BLaER1 (cell line): Measurements from ENCODE around the gene FLCN.
"Not testable (repeated sequence)": the region's sequence is repeated elsewhere in the genome, so short reads cannot be mapped to it uniquely, and the experiment has no call there.

Source experiments
- H3K27ac ChIP-seq: shearing (Covaris generic); formaldehyde crosslinking; 2 replicates; pipeline ENCODE4 v1.8.1; 2022
- H3K27me3 ChIP-seq: shearing (Covaris generic); formaldehyde crosslinking; 2 replicates; pipeline ENCODE4 v1.8.1; 2022
- H3K36me3 ChIP-seq: shearing (Covaris generic); formaldehyde crosslinking; 2 replicates; pipeline ENCODE4 v1.8.1; 2022
- H3K4me1 ChIP-seq: shearing (Covaris generic); formaldehyde crosslinking; 2 replicates; pipeline ENCODE4 v1.8.1; 2022
- H3K4me2 ChIP-seq: shearing (Covaris generic); formaldehyde crosslinking; 2 replicates; pipeline ENCODE4 v1.8.1; 2022
- H3K4me3 ChIP-seq: shearing (Covaris generic); formaldehyde crosslinking; 2 replicates; pipeline ENCODE4 v1.8.1; 2022
- H3K9ac ChIP-seq: shearing (Covaris generic); formaldehyde crosslinking; 2 replicates; pipeline ENCODE4 v1.8.1; 2022
- H3K9me3 ChIP-seq: shearing (Covaris generic); formaldehyde crosslinking; 2 replicates; pipeline ENCODE4 v1.8.1; 2022
- H4K20me1 ChIP-seq: shearing (Covaris generic); formaldehyde crosslinking; 2 replicates; pipeline ENCODE4 v1.8.1; 2022
- Cebpa-rat ChIP-seq: shearing (Covaris generic); IDR thresholded peaks from 2 replicates; pipeline ENCODE4 v1.8.1; 2022

Gene FLCN

DNA sequence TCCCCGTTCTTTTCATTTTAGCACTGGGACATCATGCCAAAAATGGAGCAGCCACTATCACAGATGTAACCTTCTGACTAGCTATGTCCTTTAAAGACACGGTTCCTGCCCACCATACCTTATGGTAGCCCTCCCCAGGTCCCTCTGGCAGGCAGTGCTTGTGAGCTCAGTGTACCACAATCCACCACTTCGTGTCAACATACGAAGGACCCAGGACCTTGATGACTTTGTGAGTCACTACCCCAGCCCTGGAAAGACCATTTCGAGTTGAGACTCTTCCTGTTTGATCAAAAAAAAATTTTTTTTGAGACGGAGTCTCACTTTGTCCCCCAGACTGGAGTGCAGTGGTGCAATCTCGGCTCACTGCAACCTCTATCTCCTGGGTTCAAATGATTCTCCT, 21.0 kb upstream of the FLCN start:
- no peaks in the 10 kb centered on the region for H3K4me1 ChIP-seq
- no peaks in the 10 kb centered on the region for H3K27me3 ChIP-seq
- H3K9me3 ChIP-seq, result no peaks in the 10 kb centered on the region
- H3K27ac ChIP-seq, result no peak overlapping the region
- H3K36me3 ChIP-seq, result peaks cover 100% of the 10 kb centered on the region
- peaks cover 11% of the 10 kb centered on the region for H4K20me1 ChIP-seq
- no peak overlapping the region for H3K9ac ChIP-seq
- H3K4me3 ChIP-seq, result no peak overlapping the region
- no peak for TF ChIP-seq Cebpa-rat
- H3K4me2 ChIP-seq, result no peak overlapping the region

DNA sequence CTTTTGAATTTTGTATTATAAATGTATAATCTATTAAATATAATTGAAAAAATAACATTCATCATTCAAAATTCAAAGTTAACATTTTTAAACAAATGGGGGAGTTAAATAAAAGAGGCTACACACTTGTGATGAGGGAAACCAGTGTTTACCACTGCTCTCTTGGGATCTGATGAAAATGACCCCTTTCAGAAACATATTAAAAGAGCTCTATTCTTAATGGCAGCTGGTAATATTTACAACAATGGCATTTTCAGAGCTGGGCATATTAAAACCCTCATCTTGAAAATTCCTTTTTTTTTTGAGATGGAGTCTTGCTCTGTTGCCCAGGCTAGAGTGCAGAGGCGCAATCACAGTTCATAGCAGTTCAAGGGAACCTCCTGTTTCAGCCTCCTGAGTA, 19.3 kb upstream of the FLCN start:
- no peak overlapping the region for H3K9ac ChIP-seq
- H3K27ac ChIP-seq, result no peak overlapping the region
- H3K4me2 ChIP-seq, result no peak overlapping the region
- no peak for TF ChIP-seq Cebpa-rat
- peaks cover 100% of the 10 kb centered on the region for H3K36me3 ChIP-seq
- peaks cover 21% of the 10 kb centered on the region for H4K20me1 ChIP-seq
- no peaks in the 10 kb centered on the region for H3K9me3 ChIP-seq
- no peaks in the 10 kb centered on the region for H3K4me1 ChIP-seq
- no peaks in the 10 kb centered on the region for H3K27me3 ChIP-seq
- H3K4me3 ChIP-seq, result no peak overlapping the region

DNA sequence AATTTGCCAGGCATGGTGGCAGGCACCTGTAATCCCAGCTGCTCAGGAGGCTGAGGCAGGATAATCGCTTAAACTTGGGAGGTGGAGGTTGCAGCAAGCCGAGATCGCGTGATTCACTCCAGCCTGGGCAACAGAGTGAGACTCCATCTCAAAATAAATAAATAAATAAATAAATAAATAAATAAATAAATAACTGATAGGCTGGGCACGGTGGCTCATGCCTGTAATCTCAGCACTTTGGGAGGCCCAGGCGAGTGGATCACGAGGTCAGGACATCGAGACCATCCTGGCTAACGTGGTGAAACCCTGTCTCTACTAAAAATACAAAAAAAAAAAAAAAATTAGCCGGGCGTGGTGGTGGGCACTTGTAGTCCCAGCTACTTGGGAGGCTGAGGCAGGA, 18.7 kb upstream of the FLCN start:
- not testable (repeated sequence) for H3K27ac ChIP-seq, H3K9me3 ChIP-seq, H3K4me2 ChIP-seq, H3K4me3 ChIP-seq, H3K27me3 ChIP-seq, H3K4me1 ChIP-seq, H3K9ac ChIP-seq
- peaks cover 21% of the 10 kb centered on the region for H4K20me1 ChIP-seq
- H3K36me3 ChIP-seq, result peaks cover 100% of the 10 kb centered on the region

DNA sequence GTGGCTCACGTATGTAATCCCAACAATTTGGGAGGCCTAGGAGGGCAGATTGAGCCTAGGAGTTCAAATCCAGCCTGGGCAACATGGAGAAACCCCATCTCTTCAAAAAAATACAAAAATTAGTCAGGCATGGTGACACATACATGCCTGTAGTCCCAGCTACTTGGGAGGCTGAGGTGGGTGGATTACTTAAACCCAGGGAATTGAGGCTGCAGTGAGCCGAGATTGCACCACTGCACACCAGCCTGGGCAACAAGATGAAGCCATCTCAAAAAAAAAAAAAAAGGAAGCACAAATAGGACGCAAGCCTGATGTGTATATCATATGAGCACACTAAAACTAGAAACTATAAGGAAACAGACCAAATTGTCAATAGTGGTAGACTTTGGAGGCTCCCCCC, 17.1 kb upstream of the FLCN start:
- Histone ChIP-seq H3K4me2 (no peak overlapping the region), H3K4me3 (no peak overlapping the region), H3K9ac (no peak overlapping the region), H3K4me1 (no peaks in the 10 kb centered on the region), H3K27me3 (no peaks in the 10 kb centered on the region), H3K36me3 (peaks cover 100% of the 10 kb centered on the region), H3K9me3 (no peaks in the 10 kb centered on the region), H4K20me1 (peaks cover 15% of the 10 kb centered on the region), H3K27ac (no peak overlapping the region)
- TF ChIP-seq Cebpa-rat, result no peak

DNA sequence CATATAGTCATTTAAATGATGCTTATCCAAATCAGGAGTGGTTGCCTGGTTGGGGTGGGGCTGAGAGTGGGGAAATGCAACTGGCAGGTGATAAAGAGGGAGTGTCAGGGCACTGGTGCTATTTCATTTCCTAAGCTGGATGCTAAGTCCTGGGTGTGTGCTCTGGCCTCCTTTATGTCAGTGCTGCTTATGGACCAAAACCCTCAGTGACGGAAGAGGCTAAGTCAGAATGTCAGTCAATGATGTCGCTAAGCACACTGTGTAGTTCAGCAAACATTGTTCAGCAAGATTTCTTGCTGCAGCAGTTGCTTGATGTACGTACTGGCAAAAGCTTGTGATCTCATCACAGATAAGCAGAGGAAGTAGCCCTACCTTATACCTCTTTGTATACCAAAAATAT, 16.4 kb upstream of the FLCN start:
- Histone ChIP-seq H3K4me2 (no peak overlapping the region), H3K9me3 (no peaks in the 10 kb centered on the region), H3K36me3 (peaks cover 100% of the 10 kb centered on the region), H3K27ac (no peak overlapping the region), H3K9ac (no peak overlapping the region), H4K20me1 (peaks cover 15% of the 10 kb centered on the region), H3K4me1 (no peaks in the 10 kb centered on the region), H3K4me3 (no peak overlapping the region), H3K27me3 (no peaks in the 10 kb centered on the region)
- TF ChIP-seq Cebpa-rat, result no peak

DNA sequence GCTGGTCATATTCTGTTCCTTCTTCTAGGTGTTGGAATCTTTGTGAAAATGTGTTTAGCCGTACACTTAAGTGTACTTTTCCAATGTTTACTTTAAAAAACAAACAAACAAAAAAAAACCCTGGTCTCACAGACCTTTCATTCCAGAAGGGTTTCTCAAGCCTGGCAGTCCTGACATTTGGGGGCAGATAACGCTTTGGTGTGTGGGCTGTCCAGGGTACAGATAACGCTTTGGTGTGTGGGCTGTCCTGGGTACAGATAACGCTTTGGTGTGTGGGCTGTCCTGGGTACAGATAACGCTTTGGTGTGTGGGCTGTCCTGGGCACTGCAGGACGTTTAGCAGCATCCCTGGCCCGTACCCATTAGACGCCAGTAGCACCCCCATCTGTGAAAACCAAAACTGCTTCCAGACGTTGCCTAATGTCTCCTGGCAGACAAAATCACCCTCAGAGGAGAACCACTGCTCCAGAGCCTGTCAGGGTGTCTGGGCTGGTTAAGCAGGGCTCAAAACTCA, 15.2 kb upstream of the FLCN start:
- no peak overlapping the region for H3K4me2 ChIP-seq
- peaks cover 26% of the 10 kb centered on the region for H4K20me1 ChIP-seq
- H3K9ac ChIP-seq, result no peak overlapping the region
- no peak for TF ChIP-seq Cebpa-rat
- H3K36me3 ChIP-seq, result peaks cover 100% of the 10 kb centered on the region
- no peaks in the 10 kb centered on the region for H3K4me1 ChIP-seq
- H3K27me3 ChIP-seq, result no peaks in the 10 kb centered on the region
- no peak overlapping the region for H3K4me3 ChIP-seq
- no peaks in the 10 kb centered on the region for H3K9me3 ChIP-seq
- no peak overlapping the region for H3K27ac ChIP-seq

DNA sequence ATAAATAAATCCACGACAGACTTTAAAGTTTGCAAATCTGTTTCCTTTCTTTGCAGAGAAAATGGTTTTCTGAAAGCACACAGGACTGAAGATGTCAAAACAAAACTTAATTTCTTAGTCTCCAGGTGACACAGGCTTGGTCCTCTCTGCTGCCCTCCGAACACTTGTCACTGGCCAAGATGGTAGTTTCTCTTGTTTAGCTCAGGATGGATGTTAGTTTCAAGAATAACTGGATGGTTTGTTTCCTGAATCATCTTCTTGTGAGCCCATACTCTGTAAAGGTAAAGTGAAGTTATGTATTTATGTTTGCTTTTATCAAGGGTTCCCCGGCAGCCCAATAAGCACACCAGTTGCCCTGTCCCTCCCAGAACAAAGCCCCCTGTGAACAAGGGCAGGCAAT, 9.9 kb upstream of the FLCN start:
- Histone ChIP-seq H3K36me3 (peaks cover 77% of the 10 kb centered on the region), H3K9ac (no peak overlapping the region), H3K27ac (no peak overlapping the region), H3K4me1 (no peaks in the 10 kb centered on the region), H3K27me3 (no peaks in the 10 kb centered on the region), H3K9me3 (no peaks in the 10 kb centered on the region), H4K20me1 (peaks cover 13% of the 10 kb centered on the region; the same call in 1 of the 2 replicates), H3K4me3 (no peak overlapping the region), H3K4me2 (no peak overlapping the region)
- TF ChIP-seq Cebpa-rat, result no peak

DNA sequence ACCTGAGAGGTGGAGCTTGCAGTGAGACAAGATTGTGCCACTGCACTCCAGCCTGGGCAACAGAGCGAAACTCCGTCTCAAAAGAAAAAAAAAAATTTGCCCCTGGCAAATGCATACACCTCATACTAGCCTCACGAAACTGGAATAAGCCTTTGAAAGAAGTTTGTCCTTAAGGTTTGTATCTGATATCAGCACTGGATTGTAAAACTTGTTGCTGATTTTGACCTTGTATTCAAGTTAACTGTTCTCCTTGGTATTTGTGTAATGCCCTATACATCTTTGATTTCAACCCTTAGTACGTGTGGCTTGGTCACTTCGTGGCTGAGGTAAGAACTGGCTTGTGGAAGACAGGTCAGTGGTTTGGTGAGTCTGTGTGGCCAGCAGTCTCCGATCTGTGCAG, 6.2 kb upstream of the FLCN start:
- no peak for TF ChIP-seq Cebpa-rat

DNA sequence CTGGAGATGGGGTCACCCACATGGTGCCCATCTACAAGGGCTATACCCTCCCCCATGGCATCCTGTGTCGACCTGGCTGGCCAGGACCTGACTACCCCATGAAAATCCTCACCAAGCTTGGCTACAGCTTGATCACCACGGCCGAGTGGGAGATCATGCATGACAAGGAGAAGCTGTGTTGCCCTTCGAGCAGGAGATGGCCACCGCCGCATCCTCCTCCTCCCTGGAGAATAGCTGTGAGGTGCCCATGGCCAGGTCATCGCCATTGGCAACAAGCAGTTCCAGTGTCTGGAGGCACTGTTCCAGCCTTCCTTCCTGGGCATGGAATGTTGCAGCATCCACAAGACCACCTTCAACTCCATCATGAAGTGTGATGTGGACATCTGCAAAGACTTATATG, 5.3 kb upstream of the FLCN start:
- Histone ChIP-seq H3K27me3 (no peaks in the 10 kb centered on the region), H3K4me1 (peaks cover 21% of the 10 kb centered on the region), H3K4me2 (no peak overlapping the region), H4K20me1 (no peaks in the 10 kb centered on the region), H3K9me3 (no peaks in the 10 kb centered on the region), H3K4me3 (no peak overlapping the region), H3K36me3 (peaks cover 31% of the 10 kb centered on the region), H3K9ac (no peak overlapping the region), H3K27ac (no peak overlapping the region)
- TF ChIP-seq Cebpa-rat, result no peak

More for the DNA sequence above, 6.2 kb upstream of the FLCN start:
- H3K9ac ChIP-seq, result no peak overlapping the region
- H3K4me3 ChIP-seq, result no peak overlapping the region
- H3K9me3 ChIP-seq, result no peaks in the 10 kb centered on the region
- H3K27me3 ChIP-seq, result no peaks in the 10 kb centered on the region
- H3K4me1 ChIP-seq, result peaks cover 18% of the 10 kb centered on the region
- H4K20me1 ChIP-seq, result peaks cover 9% of the 10 kb centered on the region; the same call in 1 of the 2 replicates
- H3K36me3 ChIP-seq, result peaks cover 40% of the 10 kb centered on the region
- no peak overlapping the region for H3K4me2 ChIP-seq
- no peak overlapping the region for H3K27ac ChIP-seq

DNA sequence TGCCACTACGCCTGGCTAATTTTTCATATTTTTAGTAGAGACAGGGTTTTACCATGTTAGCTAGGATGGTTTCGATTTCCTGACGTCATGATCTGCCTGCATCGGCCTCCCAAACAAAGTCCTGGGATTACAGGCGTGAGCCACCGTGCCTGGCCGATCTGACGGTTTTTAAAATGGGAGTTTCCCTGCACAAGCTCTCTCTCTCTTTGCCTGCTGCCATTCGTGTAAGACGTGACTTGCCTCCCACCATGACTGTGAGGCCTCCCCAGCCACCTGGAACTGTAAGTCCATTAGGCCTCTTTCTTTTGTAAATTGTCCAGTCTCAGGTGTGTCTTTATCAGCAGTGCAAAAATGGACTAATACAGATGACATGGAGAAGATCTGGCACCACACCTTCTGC, 4.7 kb upstream of the FLCN start:
- no peaks in the 10 kb centered on the region for H4K20me1 ChIP-seq
- no peak for TF ChIP-seq Cebpa-rat
- peaks cover 21% of the 10 kb centered on the region for H3K4me1 ChIP-seq

DNA sequence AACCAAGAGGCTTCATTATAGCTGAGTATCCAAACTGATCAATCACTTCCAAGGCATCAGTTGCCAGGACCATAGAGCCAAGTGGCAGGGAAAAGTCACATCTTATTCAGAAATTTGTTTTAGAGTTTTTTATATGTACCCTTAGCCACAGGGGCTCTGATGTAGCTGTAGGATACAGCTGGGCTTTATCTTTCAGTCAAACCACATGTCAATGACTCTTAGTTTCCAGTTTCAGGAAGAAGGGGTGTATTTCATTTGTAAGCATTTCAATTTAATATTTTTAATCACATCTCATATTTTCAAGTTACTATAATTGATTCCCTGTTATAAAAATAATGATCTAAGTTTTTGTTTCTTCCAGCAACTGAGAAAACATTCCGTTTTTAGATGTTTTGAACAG, 2.9 kb upstream of the FLCN start:
- Histone ChIP-seq H3K9me3 (no peaks in the 10 kb centered on the region), H3K4me2 (no peak overlapping the region), H3K9ac (no peak overlapping the region), H4K20me1 (peaks cover 18% of the 10 kb centered on the region), H3K36me3 (peaks cover 7% of the 10 kb centered on the region; the same call in 1 of the 2 replicates), H3K4me3 (no peak overlapping the region), H3K27ac (no peak overlapping the region), H3K4me1 (peaks cover 37% of the 10 kb centered on the region), H3K27me3 (no peaks in the 10 kb centered on the region)
- no peak for TF ChIP-seq Cebpa-rat

More for the DNA sequence above, 4.7 kb upstream of the FLCN start:
- Histone ChIP-seq H3K4me2 (no peak overlapping the region), H3K9me3 (no peaks in the 10 kb centered on the region), H3K27me3 (no peaks in the 10 kb centered on the region), H3K36me3 (peaks cover 25% of the 10 kb centered on the region), H3K9ac (no peak overlapping the region), H3K4me3 (no peak overlapping the region), H3K27ac (no peak overlapping the region)
